Left renal cortex interstitium (tissue), 4 donors: Measurements from ENCODE around the gene TMEM132C. TPM values are rescaled to one million over a fixed set of nuclear protein-coding genes. Genes with fewer than 3 reads are reported as not detected.

Experiments
- DNase-seq, 4 donors: peaks; one replicate each; pipeline ENCODE4 v3.0.0-alpha.2; 2013; ENCODE audit warnings: low read depth in 4 of 4, low spot score in 2 of 4, missing footprints in 1 of 4
- polyA plus RNA-seq, 4 donors: library from polyadenylated mRNA; unstranded; fragments of 120-200 nt; gene quantifications; one replicate each; pipeline ENCODE4 v1.2.1, GENCODE V29; 2013; ENCODE audit not compliant: insufficient read length in 4 of 4

The TMEM132C gene
- polyA plus RNA-seq, 4 donors = 1.9 to 3.8 (median 2.4) TPM

DNA sequence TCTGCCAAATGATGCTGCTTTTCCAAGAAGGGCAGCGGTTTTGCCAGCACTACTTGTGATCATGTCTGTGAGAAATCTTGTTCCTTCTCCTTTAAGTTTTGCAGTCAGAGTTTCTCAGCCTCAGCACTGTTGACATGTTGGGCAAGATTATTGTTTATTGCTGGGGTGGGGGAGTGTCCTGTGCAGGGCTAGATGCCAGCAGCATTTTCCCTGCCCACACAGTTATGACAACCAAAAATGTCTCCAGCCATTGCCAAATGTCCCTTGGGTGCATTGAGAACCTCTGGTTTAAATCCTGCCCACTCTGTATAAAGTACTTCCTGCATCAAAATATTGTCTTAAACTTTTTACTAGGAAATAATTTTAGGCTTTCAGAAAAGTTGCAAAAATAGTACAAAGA lies 20.0 kb downstream of the TMEM132C start:
- no peak for DNase-seq

DNA sequence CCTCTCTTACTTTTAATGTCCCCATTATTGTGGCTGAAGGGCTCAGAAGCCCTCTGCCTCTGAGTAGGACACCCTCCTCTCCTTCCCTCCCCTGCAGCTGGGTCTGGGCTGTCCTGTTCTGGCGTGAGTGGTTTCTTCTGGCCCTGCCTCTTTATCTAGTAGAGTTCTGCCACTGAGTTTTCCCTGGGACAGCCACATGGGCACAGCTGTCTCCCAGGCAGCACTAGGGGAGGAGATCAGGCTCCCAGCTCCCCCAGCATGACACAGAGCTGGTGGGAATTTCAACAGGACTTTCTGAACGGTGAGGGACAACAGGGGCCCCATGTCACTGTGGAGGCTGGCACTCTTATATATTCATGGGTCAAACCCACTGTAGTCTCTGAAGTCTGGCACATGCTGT lies 21.4 kb downstream of the TMEM132C start:
- no peak for DNase-seq

DNA sequence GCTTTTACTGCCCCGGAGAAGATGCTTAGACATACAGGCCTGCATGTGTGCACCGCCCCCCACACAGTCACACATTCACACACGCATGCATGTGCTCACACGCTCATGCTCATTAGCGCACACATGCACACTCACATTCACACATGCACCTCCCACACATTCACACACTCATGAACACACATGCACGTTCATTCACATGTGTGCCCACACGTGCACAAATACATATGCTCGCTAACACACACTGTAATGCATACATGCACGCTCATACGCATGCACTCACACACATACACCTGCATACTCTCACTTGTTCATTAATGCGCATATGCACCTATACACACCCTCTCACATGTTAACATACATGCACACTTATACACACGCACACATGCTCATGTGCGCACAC lies 21.9 kb downstream of the TMEM132C start:
- no peak for DNase-seq

DNA sequence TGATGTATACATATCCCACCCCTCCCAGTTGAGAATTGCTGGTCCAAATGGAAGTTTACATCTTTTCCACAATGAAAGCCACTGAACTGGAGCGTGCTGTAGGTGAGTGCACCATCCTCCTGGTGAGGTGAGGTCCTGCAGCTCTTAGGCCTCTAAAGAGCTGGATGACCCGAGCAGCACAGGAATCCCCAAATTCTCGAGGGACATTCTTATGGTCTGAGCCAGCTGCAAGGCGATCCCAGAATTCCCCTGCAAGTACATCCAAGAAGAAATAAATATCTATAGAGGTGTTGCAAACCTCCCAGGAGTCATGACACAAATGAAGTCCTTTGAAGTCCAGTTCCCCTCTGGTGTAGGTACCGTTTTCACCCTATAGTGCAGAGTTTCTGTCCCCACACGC lies 24.0 kb downstream of the TMEM132C start:
- no peak for DNase-seq

DNA sequence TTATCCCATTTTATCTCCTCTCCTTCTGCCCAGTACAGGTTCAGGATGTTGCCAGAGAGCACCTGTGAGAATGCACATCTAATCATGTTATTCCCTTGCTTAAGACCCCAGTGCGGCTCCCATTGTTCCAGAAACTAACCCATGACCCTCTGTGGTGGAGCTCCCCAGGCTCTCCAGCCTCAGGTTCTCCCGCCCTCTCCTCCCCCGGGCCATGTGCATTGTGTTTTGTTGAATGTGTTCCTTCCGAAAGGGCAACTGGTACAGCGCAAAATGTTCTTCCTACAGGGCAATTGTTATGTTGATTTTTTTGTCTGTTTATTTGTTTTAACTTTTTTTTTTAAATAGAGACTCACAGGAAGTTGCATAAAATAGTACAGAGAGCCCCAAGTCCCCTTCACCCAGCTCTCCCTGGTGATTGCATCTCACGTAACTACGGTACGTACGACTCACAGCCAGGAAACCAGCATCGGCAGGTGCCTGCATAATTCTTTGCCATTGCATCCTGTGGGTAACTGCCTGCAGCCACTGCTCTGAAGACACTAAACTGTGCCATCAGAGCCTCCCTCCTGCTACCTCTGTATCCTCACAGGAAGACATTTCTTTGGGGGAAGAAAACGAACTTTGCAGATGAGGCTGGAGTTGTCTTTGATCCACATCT lies 31.2 kb downstream of the TMEM132C start:
- no peak for DNase-seq

DNA sequence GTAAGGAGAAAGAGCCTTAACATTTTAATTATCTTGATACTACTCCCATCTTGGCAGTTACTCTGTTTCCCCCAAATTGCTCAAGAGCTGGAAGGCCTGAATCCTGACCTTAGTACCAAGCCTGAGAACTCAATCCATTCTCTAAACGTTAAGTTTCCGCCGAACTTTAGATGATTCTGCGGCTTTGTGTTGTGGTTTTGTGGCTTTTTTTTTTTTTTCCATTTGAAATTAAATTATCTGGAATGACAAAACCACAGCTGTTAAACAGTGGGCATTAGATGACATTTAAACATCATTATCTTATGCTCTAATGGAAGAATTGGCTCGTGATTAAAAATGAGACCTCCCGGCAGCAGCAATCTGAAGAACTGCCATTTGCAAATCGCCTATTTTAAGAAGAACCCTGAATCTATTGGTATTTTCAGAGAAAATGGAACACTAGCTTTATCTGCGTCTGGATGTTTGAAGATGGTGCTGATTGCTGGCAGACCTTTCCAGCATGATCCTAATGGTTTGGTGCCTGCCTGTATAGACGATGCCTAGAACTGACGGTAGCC lies 38.4 kb downstream of the TMEM132C start:
- DNase-seq = no peak

DNA sequence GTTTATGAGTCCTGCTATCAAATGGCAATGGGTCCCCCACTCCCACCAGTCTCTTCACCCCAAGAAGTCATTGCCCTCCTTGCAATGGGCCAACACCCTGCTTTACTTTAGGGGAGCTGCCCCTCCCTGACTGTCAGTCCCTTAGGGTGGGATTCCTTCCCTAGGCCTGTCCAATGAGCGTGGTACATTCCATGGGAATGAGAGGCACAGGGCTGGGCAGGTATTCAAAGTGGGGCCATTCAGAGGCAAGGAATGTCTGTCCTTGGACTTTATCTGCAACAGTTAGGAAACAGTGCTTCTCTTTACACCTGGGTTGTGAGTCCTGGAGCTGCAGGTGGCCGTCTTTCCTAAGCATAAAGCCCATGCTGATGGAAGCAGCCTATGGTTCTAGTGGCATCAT lies 40.8 kb downstream of the TMEM132C start:
- no peak for DNase-seq

DNA sequence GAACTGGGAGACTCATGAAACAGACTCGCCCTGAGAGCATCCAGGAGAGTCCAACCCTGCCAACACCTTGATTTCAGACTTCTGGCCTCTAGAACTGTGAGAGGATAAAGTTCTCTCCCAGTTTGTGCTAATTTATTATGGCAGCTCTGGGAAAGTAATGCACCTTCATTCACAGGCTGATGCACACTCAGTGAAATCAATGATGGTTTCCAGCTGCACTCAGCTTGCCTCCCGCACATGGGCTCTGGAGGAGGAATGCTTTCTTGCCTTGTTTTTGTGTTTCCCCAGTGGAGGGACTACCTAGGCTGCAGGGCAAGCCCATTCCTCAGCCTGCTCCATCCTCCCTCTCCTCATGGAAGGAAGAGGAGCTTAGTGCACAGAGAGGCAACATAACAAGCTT lies 45.7 kb downstream of the TMEM132C start:
- DNase-seq = peak in 1 of 4 donors; percentile 19

DNA sequence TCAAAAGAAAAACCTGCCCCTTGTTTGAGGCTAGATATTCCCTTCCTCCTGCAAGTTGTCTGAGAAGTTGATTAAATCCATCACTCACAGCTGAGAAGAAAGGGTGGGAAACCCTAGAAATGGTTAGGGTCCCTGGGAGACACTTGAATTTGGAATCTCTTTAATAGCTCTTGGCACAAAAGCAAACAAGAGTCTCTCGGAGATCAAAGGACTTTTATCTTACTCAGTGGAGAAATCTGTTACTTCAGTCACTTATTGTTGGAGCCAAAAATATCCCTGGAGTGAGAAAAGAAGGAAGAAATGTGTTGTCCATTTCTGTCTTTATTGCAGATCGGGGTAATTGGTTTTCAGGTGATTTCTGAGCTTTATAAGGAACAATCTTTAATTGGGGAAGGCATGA lies 47.0 kb downstream of the TMEM132C start:
- no peak for DNase-seq

DNA sequence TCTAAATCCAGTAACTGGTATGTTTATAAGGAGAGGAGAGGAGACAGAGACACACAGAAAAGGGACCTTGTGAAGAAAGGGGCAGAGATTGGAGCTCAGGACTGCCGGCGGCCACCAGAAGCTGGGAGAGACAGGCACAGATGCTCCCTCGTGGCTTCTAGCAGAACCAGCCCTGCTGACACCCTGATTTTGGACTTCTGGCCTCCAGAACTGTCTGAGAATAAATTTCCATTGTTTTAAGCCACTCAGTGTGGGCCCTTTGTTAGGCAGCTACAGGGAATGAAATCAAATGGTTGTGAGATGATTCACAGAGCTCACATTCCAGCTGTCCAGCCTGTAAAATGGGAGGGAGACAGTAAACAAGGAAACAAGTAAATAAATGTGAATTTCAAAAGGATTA lies 47.6 kb downstream of the TMEM132C start:
- no peak for DNase-seq

DNA sequence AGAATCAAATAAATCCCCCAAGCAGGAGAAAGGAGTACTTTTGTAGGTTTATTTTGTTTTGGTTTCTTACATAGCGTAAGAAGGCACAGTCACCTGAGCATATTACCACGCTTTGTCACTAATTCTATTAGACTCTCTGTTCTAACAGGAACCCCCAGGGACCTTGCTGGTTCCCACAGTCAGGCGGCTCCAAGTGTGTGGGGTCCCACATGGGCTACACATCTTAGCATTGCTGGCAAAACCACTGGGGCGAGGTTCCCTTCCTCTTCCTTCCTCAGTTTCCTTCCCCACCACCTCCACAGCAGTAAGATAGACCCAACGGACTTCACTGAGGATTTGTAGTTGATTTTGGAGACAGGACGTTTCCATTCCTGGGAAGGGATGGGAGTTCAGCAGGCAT lies 49.1 kb downstream of the TMEM132C start:
- no peak for DNase-seq

DNA sequence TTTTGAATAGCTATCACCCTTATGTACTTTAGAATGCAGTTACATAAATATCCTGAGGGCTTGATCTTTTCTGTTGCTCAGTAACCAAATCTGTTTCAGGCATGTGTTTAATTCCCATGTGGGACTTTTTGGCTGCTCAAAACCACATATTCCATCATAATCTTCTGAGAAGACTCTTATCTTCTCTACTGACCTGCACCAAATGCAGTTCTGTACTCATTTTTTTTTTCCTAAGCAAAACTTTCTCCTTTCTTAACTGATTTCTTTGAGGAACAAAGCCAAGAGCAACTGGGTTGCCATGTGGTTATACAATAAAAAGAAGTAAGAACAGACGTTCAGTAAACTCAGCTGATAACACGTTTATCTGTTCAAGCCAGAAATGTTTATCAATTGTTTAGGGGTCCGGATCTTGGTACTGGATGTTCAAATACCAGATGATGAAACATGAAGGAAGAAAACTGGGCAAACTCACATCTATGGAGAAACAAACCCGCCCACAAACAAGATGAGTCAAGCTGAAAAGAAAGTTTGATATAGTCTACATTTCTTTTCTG lies 50.1 kb downstream of the TMEM132C start:
- DNase-seq = no peak

DNA sequence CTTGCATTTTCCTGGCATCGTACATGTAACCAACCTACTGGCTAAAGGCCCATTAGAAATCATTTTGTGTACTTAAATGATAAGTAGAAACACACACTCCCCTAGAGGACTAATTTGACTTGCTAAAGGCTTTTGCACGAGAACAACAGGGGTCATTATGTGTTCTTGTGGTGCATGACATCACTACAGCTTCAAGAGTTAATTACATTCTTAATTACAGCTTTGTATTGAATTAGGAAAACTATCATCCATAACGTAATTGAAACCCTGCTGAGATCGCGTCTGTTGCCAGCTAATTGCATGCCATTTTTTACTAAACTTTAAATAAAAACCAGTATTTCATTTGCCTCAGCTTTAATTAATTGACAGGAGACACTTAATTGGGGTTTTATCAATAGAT lies 51.4 kb downstream of the TMEM132C start:
- DNase-seq = no peak

DNA sequence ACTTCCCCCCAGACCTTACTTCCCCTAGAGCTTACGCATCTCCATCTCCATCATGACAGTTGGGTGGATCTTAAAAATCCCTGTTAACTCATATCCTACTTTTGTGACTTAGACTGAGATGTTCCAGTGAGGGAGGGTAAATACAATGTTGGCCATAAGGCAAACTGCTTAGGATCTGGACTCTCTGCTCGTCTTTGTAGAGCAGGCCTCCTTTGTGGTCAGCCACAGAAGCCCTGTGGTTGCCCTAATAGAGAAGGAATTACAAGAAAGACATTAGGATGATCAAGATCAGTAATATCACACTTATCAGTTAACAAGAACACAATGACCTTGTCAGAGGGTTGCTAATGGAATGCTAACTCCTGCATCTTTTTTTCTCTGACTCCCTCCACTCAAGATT lies 52.0 kb downstream of the TMEM132C start:
- DNase-seq = no peak

DNA sequence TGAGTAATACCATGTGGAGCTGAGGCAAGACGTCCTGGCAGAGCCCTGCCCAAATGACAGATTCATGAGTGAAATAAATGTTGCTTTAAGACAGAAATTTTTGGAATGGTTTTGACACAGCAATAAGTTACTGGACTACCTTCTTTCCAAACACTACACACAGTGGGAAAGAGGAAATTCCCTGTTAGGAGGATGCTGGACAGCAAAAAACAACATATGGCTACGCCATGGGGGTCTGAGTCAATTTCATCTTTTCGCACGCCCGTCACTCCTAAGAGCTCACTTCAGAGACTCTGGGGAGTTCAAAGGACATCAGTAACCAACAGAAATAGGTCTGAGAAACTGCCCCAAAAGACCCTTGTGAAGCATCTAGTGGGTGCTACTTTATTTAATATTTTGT lies 55.4 kb downstream of the TMEM132C start:
- no peak for DNase-seq

DNA sequence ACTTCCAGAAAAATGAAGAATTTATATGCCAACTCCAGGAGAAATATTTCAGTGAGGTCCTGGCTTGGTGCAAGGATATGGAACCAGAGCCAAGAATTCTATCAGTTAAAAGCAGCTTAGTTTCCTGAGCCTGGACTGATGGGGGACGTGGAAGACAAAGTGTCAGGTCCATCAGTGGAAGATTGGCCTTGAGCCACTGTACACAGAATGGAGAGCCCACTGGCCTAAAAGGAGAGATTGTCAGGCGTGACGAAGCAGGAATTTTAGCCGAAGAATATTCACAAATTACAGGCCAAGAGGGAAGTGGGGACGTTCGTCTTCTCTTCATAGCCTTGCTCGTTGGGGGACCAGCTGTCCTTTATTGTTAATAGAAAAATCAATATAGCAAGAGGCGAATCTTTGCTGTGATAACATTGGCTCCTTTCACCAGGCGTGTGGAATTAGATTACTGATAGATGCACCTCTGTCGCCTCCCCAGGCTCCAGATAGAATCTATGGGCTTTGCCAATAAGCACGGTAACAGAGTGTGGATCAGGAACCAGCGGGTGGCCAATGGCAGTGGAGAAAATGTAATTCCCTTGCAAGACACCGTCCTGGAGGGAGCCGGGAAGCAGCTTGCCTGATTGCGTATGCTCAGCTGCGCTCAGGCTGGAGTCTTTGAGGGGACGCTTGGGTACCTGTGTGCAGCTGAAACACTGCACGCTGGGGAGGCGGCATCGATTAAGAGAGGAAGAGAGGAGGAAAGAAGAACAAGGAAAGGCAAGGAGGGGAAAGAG lies 56.4 kb downstream of the TMEM132C start:
- DNase-seq = no peak

DNA sequence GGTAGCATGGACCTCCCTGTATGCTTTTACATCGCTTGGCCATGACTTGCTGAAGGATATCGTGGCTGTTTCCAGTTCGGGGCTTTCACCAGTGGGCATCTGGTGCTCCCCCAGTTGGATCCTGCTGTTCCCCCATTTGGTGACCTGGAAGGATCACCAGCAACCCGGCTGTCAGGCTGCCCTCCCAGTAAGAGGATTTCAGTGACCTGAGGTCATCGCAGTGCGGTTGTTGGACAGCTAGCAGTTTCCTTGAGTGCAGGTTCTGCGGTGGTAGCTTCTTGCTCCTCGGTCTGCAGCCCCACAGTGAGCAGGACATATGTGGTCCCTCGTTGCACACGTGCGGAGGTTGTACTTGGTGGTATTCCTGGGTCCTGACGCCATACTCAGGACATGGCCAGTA lies 58.7 kb downstream of the TMEM132C start:
- DNase-seq = no peak

DNA sequence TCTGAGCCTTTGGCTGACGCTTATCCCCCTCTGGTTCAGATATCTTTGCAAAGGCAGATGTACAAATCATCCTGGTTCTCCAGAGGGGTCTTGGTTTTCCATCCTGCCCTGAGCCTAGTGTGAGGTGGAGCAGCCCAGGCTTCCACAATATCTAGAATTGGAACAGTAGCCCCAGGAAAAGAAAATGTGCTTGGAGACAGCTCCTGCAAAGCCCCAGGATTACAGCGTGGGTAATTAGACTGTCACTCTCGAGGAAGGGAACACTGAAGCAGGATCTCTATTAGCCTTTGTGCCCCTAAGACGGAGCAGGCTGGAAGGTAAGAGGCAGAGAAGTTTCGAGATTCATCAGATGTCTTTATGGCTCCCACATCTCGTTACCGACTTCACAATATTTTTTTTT lies 59.4 kb downstream of the TMEM132C start:
- no peak for DNase-seq

DNA sequence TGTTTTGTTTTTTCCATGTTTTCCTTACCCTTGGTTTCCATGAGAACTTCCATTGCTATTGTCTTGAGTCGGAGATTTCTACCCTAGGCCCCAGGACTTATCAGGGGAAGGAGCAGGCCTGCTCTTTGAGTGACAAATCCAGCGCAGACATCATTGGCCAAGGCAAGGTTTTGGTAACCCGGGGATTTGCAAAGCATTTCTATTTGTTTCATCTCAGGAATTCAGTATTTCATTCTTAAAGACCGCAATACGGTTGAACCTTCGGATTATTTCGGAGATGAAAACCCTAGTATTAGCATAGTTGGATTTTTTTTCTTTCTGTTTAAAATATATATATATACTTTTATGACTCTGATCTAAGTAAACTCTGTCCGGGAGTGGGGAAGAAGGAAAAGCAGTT lies 62.0 kb downstream of the TMEM132C start:
- no peak for DNase-seq

DNA sequence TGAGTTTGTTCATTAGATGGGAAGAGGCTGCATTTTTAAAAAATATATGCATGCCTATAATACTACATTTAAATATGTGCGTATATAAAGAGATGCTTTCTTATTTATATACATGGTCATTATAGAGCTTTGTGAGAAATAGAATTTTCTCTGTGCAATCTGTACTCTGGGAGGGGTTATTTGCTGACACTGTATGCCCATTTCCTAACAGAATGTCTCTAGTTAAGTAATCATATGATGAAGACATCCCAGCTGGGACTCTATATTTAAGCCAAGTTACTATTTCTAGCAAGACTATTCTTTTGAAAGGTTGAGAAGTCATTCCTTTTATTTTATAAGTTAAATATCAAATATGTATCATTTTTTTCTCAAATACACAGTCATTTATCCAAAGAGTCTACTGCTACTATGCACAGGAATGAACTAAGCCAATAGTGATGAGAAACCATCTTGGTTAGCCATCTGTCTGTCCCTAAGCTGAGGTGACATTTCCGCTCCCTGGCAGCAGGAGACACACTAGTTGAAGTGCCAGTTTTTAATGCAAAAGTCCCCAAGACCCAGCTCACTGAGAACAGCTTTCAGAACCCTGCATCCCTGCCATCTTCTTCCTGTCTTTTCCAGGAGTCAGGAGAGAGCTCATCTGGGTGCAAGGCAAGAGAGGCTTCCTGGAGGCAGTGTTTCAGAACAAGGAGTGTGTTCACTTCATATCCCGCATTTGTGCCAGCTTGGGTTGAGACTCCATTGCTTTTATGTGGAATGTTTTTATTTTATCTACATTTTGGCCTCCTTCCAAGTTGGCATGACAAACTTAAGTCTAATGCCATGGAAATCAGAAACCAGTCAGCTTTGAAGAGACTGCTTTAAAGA lies 69.5 kb downstream of the TMEM132C start:
- DNase-seq = no peak

DNA sequence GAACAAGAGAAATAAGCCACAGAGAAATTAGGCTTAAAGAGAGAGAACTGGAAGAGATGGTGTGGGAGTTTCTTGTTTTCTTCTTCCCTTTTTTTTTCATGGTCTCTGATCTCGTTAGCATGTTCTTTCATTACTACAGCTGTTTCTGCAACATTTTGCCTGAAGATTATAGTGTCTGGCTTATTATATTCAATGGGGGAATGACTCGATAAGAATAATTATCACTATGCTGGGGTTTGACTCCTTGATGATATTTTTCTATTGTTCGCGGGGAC lies 70.0 kb downstream of the TMEM132C start:
- DNase-seq = no peak
